OCI-LY7 (cell line): ENCODE measurements around the gene PLCL1. TPM values are rescaled to one million over a fixed set of nuclear protein-coding genes. Genes with fewer than 3 reads are reported as not detected.

ENCODE experiments used
- BruUV-seq: library from RNA; stranded (reverse); fragments of 400-500 nt; replicated peaks from 2 replicates; lab custom pipeline; 2021; lab: Mats Ljungman, UMichigan
- CTCF ChIA-PET: fragments of 300-600 bp; sonication (Branson Sonifier 250); formaldehyde crosslinking; loops from one replicate; lab custom pipeline; 2022; ENCODE audit warnings: antibody characterized with exemption; ENCODE audit not compliant: unreplicated experiment; lab: Charles Lee
- POLR2A ChIA-PET: fragments of 300-600 bp; sonication (Branson Sonifier 250); formaldehyde crosslinking; loops from one replicate; lab custom pipeline; 2022; ENCODE audit warnings: antibody characterized with exemption; lab: Charles Lee
- DNase-seq: peaks from one replicate; pipeline ENCODE4 v3.0.0-alpha.2; 2015; ENCODE audit warnings: low spot score
- H2AFZ ChIP-seq: fragments of 200-600 bp; sonication (generic), shearing (Covaris generic); 2 replicates; pipeline ENCODE4 v1.6.1; 2014; ENCODE audit warnings: mild to moderate bottlenecking, antibody characterized with exemption, low read length, moderate library complexity
- H3K27ac ChIP-seq: fragments of 200-600 bp; sonication (generic); 2 replicates; pipeline ENCODE4 v1.5.1; 2014; ENCODE audit warnings: mixed run types, low read depth, mild to moderate bottlenecking, moderate library complexity, low read length, inconsistent platforms; ENCODE audit not compliant: poor library complexity, severe bottlenecking
- H3K36me3 ChIP-seq: fragments of 200-600 bp; sonication (generic); 2 replicates; pipeline ENCODE4 v1.6.1; 2014; ENCODE audit warnings: mild to moderate bottlenecking, antibody characterized with exemption, low read length, moderate library complexity, mixed read lengths; ENCODE audit not compliant: insufficient read depth
- H3K4me1 ChIP-seq: fragments of 200-600 bp; sonication (generic); 2 replicates; pipeline ENCODE4 v1.5.1; 2014; ENCODE audit warnings: mild to moderate bottlenecking, low read length; ENCODE audit not compliant: insufficient read depth, poor library complexity, severe bottlenecking
- H3K4me2 ChIP-seq: fragments of 200-600 bp; sonication (generic); 2 replicates; pipeline ENCODE4 v1.6.1; 2014; ENCODE audit warnings: mild to moderate bottlenecking, low read length
- H3K4me3 ChIP-seq: fragments of 200-600 bp; sonication (generic); 2 replicates; pipeline ENCODE4 v1.5.1; 2014; ENCODE audit warnings: mild to moderate bottlenecking, low read depth, low read length; ENCODE audit not compliant: poor library complexity, severe bottlenecking
- H3K79me2 ChIP-seq: fragments of 200-600 bp; sonication (generic); 2 replicates; pipeline ENCODE4 v1.6.1; 2016; ENCODE audit warnings: low read depth, mild to moderate bottlenecking, low read length, moderate library complexity, mixed read lengths; ENCODE audit not compliant: insufficient read depth
- H3K9me2 ChIP-seq: fragments of 200-600 bp; sonication (generic); 2 replicates; pipeline ENCODE4 v1.6.1; 2016; ENCODE audit warnings: mild to moderate bottlenecking, low read length, mixed read lengths; ENCODE audit not compliant: insufficient read depth
- H3K9me3 ChIP-seq: fragments of 200-600 bp; sonication (generic); 2 replicates; pipeline ENCODE4 v1.6.1; 2014; ENCODE audit warnings: mild to moderate bottlenecking, mixed run types, low read length, mixed read lengths
- H4K20me1 ChIP-seq: fragments of 200-600 bp; sonication (generic); 2 replicates; pipeline ENCODE4 v1.6.1; 2014; ENCODE audit warnings: mild to moderate bottlenecking, antibody characterized with exemption, low read length, moderate library complexity, mixed read lengths; ENCODE audit not compliant: insufficient read depth
- EZH2phosphoT487 ChIP-seq: fragments of 200-600 bp; sonication (generic); IDR thresholded peaks from 2 replicates; pipeline ENCODE4 v1.6.1; 2018; ENCODE audit warnings: low read depth, borderline replicate concordance, mild to moderate bottlenecking, mixed run types, antibody characterized with exemption, low read length, moderate library complexity, mixed read lengths
- intact Hi-C: fragments of 100-400 bp; cut with micrococcal nuclease; formaldehyde crosslinking; loops from one replicate; pipeline ENCODE4 v1.10.0; 2022; ENCODE audit not compliant: unreplicated experiment
- total RNA-seq, 2 experiments: library from RNA; depleted of rRNA in 1 of 2; stranded (reverse); fragments of >200 nt in 1 of 2; shearing (Covaris generic) in 1 of 2; gene quantifications; 2 replicates each; pipeline ENCODE4 v1.2.3, GENCODE V29; 2014 to 2022
- TF ChIP-seq, protein P1 (sequence below): fragments of 200-600 bp; sonication (generic); conservative IDR thresholded peaks from 2 replicates; pipeline ENCODE4 v1.5.1; 2014; ENCODE audit warnings: mild to moderate bottlenecking, antibody characterized with exemption, low read length, moderate library complexity, mixed read lengths

Gene PLCL1
- total RNA-seq, 2 experiments from 2014 or later, result 0.03 TPM; not detected in 1

DNA sequence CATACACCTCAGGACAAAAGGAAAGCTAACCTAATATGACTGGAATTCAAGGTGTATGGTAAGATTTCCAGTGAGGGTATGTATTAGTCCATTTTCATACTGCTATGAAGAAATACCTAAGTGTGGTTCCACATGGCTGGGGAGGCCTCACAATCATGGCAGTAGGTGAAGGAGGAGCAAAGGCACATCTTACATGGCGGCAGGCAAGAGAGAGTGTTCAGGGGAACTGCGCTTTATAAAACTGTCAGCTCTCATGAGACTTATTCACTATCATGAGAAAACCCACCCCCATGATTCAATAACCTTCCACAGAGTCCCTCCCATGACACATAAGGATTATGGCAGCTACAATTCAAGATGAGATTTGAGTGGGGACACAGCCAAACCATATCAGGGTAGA is 186.0 kb downstream of the PLCL1 start:
- Histone ChIP-seq H4K20me1 (no peaks in the 10 kb centered on the region), H3K27ac (no peak overlapping the region), H3K9me2 (no peaks in the 10 kb centered on the region), H3K4me2 (no peak overlapping the region), H3K9me3 (no peaks in the 10 kb centered on the region), H3K4me1 (no peaks in the 10 kb centered on the region), H3K79me2 (no peaks in the 10 kb centered on the region), H3K36me3 (no peaks in the 10 kb centered on the region), H3K4me3 (no peak overlapping the region), H2AFZ (no peak overlapping the region)
- no peak for DNase-seq
- intact Hi-C loops, result no loop called here
- ChIA-PET CTCF (no interaction called here), POLR2A (interaction anchor here (0.8 kb wide), 1 partner anchor 9 kb away, joined by 3 read pairs; no protein-coding TSS in a partner anchor)
- TF ChIP-seq EZH2phosphoT487, result no peak
- TF ChIP-seq, protein P1, sequence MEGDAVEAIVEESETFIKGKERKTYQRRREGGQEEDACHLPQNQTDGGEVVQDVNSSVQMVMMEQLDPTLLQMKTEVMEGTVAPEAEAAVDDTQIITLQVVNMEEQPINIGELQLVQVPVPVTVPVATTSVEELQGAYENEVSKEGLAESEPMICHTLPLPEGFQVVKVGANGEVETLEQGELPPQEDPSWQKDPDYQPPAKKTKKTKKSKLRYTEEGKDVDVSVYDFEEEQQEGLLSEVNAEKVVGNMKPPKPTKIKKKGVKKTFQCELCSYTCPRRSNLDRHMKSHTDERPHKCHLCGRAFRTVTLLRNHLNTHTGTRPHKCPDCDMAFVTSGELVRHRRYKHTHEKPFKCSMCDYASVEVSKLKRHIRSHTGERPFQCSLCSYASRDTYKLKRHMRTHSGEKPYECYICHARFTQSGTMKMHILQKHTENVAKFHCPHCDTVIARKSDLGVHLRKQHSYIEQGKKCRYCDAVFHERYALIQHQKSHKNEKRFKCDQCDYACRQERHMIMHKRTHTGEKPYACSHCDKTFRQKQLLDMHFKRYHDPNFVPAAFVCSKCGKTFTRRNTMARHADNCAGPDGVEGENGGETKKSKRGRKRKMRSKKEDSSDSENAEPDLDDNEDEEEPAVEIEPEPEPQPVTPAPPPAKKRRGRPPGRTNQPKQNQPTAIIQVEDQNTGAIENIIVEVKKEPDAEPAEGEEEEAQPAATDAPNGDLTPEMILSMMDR, result no peak
- BruUV-seq, result no TSS peak

DNA sequence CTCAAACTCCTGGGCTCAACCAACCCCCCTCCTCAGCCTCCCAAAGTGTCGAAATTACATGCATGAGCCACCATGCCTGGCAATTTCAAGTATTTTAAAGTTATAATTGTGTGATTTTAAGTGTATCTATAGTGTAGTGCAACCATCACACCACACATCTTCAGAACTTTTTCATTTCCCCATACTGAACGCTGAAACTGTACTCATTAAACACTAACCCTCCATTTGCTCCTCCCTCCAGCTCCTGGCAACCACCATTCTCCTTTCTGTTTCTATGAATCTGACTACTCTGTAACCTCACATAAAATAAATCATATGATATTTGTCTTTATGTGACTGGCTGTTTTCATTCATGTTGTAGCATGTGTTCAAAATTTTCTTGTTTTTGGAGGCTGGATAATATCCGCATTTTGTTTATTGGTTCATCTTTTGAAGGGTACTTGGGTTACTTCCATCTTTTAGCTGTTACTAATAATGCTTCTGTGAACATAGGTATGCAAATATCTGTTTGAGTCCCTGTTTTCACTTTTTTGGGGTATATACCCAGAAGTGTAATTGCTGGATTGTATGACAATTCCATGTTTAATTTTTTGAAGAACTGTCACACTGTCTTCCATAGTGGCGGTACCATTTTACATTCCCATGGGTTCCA is 188.2 kb downstream of the PLCL1 start:
- no peaks in the 10 kb centered on the region for H3K9me3 ChIP-seq
- H3K4me1 ChIP-seq, result no peaks in the 10 kb centered on the region
- ChIA-PET CTCF (no interaction called here), POLR2A (interaction anchor here (0.6 kb wide), 1 partner anchor 178 kb away, joined by 4 read pairs; no protein-coding TSS in a partner anchor)
- no TSS peak for BruUV-seq
- intact Hi-C loops, result no loop called here
- no peak overlapping the region for H2AFZ ChIP-seq
- H3K27ac ChIP-seq, result no peak overlapping the region
- H3K4me3 ChIP-seq, result no peak overlapping the region
- no peaks in the 10 kb centered on the region for H4K20me1 ChIP-seq
- no peak for DNase-seq
- TF ChIP-seq EZH2phosphoT487, result no peak
- TF ChIP-seq, protein P1, result no peak
- H3K36me3 ChIP-seq, result no peaks in the 10 kb centered on the region
- no peaks in the 10 kb centered on the region for H3K79me2 ChIP-seq
- no peaks in the 10 kb centered on the region for H3K9me2 ChIP-seq
- no peak overlapping the region for H3K4me2 ChIP-seq

DNA sequence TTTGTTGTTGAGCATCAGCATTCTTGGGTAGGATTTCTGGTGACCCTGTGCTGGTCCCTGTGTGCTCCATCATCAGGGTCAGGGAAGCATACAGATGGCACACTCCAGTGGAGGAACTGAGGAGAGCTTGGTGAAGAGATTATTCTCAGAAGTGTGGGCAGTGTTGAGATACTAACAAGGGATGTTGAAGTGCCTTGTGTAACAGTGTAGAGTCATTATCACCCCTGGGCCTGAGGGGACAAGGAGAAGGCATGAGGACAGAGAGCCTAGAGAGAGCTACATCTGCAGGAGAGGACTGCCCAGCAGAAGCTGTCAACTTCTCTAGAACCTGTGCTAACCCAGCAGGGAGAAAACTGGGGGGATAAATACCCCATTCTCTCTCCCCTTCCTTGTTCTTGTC is 189.0 kb downstream of the PLCL1 start:
- Histone ChIP-seq H3K9me2 (no peaks in the 10 kb centered on the region), H3K4me1 (no peaks in the 10 kb centered on the region), H2AFZ (no peak overlapping the region), H3K4me3 (no peak overlapping the region), H4K20me1 (no peaks in the 10 kb centered on the region), H3K36me3 (no peaks in the 10 kb centered on the region), H3K9me3 (no peaks in the 10 kb centered on the region), H3K79me2 (no peaks in the 10 kb centered on the region), H3K27ac (no peak overlapping the region), H3K4me2 (no peak overlapping the region)
- DNase-seq, result no peak
- TF ChIP-seq, protein P1, result no peak
- no peak for TF ChIP-seq EZH2phosphoT487
- intact Hi-C loops, result no loop called here
- ChIA-PET POLR2A (no interaction called here), CTCF (no interaction called here)
- no TSS peak for BruUV-seq
